OCI-LY1 (cell line): ENCODE data around the gene TOP1.
A peak's percentile ranks its signal among the peaks of the same experiment; 100 is the strongest.

Experiments used
- H2AFZ ChIP-seq: fragments of 200-600 bp; sonication (generic), shearing (Covaris generic); 2 replicates; pipeline ENCODE4 v1.6.0; 2014; ENCODE audit warnings: antibody characterized with exemption, mild to moderate bottlenecking, low read length
- H3F3A ChIP-seq: fragments of 200-600 bp; sonication (generic), shearing (Covaris generic); 2 replicates; pipeline ENCODE4 v1.6.0; 2014; ENCODE audit warnings: mild to moderate bottlenecking, antibody characterized with exemption, low read length, moderate library complexity; ENCODE audit not compliant: insufficient read depth
- H3K27ac ChIP-seq: fragments of 200-600 bp; sonication (generic); 2 replicates; pipeline ENCODE4 v1.5.1; 2014; ENCODE audit warnings: low read length, mixed run types, mild to moderate bottlenecking, low read depth; ENCODE audit not compliant: poor library complexity, severe bottlenecking
- H3K27me3 ChIP-seq: fragments of 200-600 bp; sonication (generic); 2 replicates; pipeline ENCODE4 v1.6.0; 2014; ENCODE audit warnings: antibody characterized with exemption, mild to moderate bottlenecking, low read length, moderate library complexity; ENCODE audit not compliant: insufficient read depth
- H3K36me3 ChIP-seq: fragments of 200-600 bp; sonication (generic); 2 replicates; pipeline ENCODE4 v1.6.1; 2014; ENCODE audit warnings: mild to moderate bottlenecking, antibody characterized with exemption, low read length, moderate library complexity, mixed read lengths; ENCODE audit not compliant: insufficient read depth
- H3K4me1 ChIP-seq: fragments of 200-600 bp; sonication (generic); 2 replicates; pipeline ENCODE4 v1.5.1; 2014; ENCODE audit warnings: mild to moderate bottlenecking, low read length, moderate library complexity; ENCODE audit not compliant: insufficient read depth, severe bottlenecking
- H3K4me2 ChIP-seq: fragments of 200-600 bp; sonication (generic), shearing (Covaris generic); 2 replicates; pipeline ENCODE4 v1.6.1; 2014; ENCODE audit warnings: low read length
- H3K4me3 ChIP-seq: fragments of 200-600 bp; sonication (generic); 2 replicates; pipeline ENCODE4 v1.5.1; 2014; ENCODE audit warnings: low read length, low read depth, mild to moderate bottlenecking, mixed read lengths; ENCODE audit not compliant: poor library complexity, severe bottlenecking
- H3K79me2 ChIP-seq: fragments of 200-600 bp; shearing (Covaris generic); 2 replicates; pipeline ENCODE4 v1.6.1; 2016; ENCODE audit warnings: mixed run types, low read length, mixed read lengths; ENCODE audit not compliant: insufficient read depth
- H3K9ac ChIP-seq: fragments of 200-600 bp; sonication (generic), shearing (Covaris generic); 2 replicates; pipeline ENCODE4 v1.6.1; 2014; ENCODE audit warnings: mild to moderate bottlenecking, low read length, mixed read lengths
- H3K9me2 ChIP-seq: fragments of 200-600 bp; sonication (generic), shearing (Covaris generic); 2 replicates; pipeline ENCODE4 v1.6.1; 2014; ENCODE audit warnings: low read depth, mild to moderate bottlenecking, low read length, mixed read lengths
- H3K9me3 ChIP-seq: fragments of 200-600 bp; shearing (Covaris generic); 2 replicates; pipeline ENCODE4 v1.6.1; 2014; ENCODE audit warnings: low read length, mixed read lengths
- H4K20me1 ChIP-seq: fragments of 200-600 bp; sonication (generic), shearing (Covaris generic); 2 replicates; pipeline ENCODE4 v1.6.0; 2016; ENCODE audit warnings: mild to moderate bottlenecking, low read length; ENCODE audit not compliant: insufficient read depth
- EZH2 ChIP-seq: fragments of 200-600 bp; sonication (generic), shearing (Covaris generic); IDR thresholded peaks from 2 replicates; pipeline ENCODE4 v1.8.0; 2017; ENCODE audit warnings: borderline replicate concordance, mixed run types, mild to moderate bottlenecking, antibody characterized with exemption, low read length, moderate library complexity, mixed read lengths
- TF ChIP-seq, protein P1 (sequence below): fragments of 200-600 bp; sonication (generic), shearing (Covaris generic); IDR thresholded peaks from 2 replicates; pipeline ENCODE4 v1.5.1; 2017; ENCODE audit warnings: mild to moderate bottlenecking, antibody characterized with exemption, low read length, moderate library complexity, mixed read lengths

Gene TOP1

DNA sequence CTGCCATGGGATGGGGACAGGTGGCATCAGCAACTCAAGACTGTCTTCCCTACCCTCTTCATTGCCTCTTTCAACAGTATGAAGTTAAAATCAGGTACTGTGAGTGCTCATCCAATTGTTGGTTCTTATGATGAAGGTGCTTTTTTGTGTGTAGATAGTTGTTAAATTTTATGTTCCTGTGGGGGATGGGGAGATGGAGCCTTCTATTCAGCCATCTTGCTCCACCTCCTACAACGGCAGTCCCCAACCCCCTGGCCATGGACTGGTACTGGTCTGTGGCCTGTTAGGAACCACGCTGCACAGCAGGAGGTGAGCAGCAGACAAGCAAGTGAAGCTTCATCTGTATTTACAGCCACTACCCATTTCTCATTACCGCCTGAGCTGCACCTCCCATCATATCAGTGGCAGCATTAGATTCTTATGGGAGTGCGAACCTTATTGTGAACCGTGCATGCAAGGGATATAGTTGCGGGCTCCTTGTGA, 47.8 kb upstream of the TOP1 start:
- Histone ChIP-seq H3K4me2 (no peak overlapping the region), H3K27ac (no peak overlapping the region), H3K79me2 (no peaks in the 10 kb centered on the region), H3K9ac (no peak overlapping the region), H2AFZ (no peak overlapping the region), H3K4me3 (no peak overlapping the region), H3K9me2 (no peaks in the 10 kb centered on the region), H3K36me3 (no peaks in the 10 kb centered on the region), H3F3A (no peaks in the 10 kb centered on the region), H3K4me1 (peaks cover 23% of the 10 kb centered on the region), H3K9me3 (0 out of 2 replicates have a peak, but pooled peaks cover 5% of the 10 kb centered on the region), H3K27me3 (no peaks in the 10 kb centered on the region), H4K20me1 (no peaks in the 10 kb centered on the region)
- TF ChIP-seq, protein P1, sequence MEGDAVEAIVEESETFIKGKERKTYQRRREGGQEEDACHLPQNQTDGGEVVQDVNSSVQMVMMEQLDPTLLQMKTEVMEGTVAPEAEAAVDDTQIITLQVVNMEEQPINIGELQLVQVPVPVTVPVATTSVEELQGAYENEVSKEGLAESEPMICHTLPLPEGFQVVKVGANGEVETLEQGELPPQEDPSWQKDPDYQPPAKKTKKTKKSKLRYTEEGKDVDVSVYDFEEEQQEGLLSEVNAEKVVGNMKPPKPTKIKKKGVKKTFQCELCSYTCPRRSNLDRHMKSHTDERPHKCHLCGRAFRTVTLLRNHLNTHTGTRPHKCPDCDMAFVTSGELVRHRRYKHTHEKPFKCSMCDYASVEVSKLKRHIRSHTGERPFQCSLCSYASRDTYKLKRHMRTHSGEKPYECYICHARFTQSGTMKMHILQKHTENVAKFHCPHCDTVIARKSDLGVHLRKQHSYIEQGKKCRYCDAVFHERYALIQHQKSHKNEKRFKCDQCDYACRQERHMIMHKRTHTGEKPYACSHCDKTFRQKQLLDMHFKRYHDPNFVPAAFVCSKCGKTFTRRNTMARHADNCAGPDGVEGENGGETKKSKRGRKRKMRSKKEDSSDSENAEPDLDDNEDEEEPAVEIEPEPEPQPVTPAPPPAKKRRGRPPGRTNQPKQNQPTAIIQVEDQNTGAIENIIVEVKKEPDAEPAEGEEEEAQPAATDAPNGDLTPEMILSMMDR: no peak
- TF ChIP-seq EZH2: no peak

DNA sequence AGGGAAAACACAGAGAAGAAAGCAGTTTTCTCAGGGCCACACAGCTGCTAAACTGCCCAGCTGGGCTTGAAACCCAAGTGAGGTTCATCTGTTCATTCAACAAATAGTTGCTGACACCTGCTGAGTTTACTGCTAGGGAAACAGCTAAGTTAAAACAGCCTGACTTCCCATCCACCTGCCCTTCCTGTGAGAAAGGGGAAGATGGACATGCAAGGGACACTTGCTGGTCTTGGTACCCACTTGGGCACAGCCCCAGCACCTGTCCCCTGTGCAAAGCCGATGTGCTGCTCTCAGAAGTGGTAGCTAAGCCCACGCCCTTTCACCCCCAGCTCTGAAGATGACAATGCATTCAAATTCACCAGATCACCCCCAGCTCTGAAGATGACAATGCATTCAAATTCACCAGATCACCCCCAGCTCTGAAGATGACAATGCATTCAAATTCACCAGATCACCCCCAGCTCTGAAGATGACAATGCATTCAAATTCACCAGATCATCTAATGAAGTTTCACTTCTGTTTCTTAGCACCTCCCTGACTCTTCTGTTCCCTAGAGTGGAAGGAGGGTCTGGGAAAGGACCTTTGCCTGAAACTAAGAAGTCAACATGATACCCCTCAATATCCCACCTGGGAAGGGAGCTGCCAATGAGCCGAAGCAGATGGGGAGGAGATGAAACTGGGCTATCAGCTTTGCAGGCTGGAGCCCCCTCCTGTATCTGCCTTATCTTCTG, 46.0 kb upstream of the TOP1 start:
- no peaks in the 10 kb centered on the region for H3K36me3 ChIP-seq
- no peak overlapping the region for H2AFZ ChIP-seq
- H3K27me3 ChIP-seq: no peaks in the 10 kb centered on the region
- no peak overlapping the region for H3K4me2 ChIP-seq
- 0 out of 2 replicates have a peak, but pooled peaks cover 5% of the 10 kb centered on the region for H3K9me3 ChIP-seq
- H3K4me1 ChIP-seq: peaks cover 36% of the 10 kb centered on the region
- H3K4me3 ChIP-seq: no peak overlapping the region
- no peaks in the 10 kb centered on the region for H4K20me1 ChIP-seq
- no peaks in the 10 kb centered on the region for H3F3A ChIP-seq
- TF ChIP-seq EZH2: no peak
- no peak overlapping the region for H3K9ac ChIP-seq
- peak overlapping the region; percentile 40 for H3K27ac ChIP-seq
- no peaks in the 10 kb centered on the region for H3K9me2 ChIP-seq
- no peaks in the 10 kb centered on the region for H3K79me2 ChIP-seq

DNA sequence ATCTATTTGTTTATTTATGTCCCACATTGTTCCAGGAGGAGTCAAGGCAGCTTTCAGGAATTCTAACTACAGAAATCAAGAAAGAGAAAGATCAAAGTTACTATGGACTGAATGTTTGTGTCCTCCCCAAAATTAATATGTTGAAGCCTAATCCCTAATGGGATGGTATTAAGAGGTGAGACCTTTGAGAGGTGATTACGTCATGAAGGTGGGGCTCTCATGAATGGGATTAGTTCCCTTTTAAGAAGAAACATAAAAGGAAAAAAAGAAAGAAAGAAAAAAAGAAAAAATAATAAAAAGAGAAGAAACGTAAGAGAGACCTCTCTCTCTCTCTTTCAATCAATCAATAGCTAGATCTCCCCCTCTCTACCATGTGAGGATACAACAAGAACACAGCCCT, 44.7 kb upstream of the TOP1 start:
- Histone ChIP-seq H3K9me3 (no peaks in the 10 kb centered on the region), H4K20me1 (no peaks in the 10 kb centered on the region), H3K36me3 (no peaks in the 10 kb centered on the region), H3K9me2 (no peaks in the 10 kb centered on the region), H2AFZ (no peak overlapping the region), H3K27ac (no peak overlapping the region), H3K4me2 (no peak overlapping the region), H3K4me1 (peaks cover 36% of the 10 kb centered on the region), H3K27me3 (no peaks in the 10 kb centered on the region), H3F3A (no peaks in the 10 kb centered on the region), H3K79me2 (no peaks in the 10 kb centered on the region), H3K9ac (no peak overlapping the region), H3K4me3 (no peak overlapping the region)
- no peak for TF ChIP-seq EZH2
- TF ChIP-seq, protein P1: no peak

DNA sequence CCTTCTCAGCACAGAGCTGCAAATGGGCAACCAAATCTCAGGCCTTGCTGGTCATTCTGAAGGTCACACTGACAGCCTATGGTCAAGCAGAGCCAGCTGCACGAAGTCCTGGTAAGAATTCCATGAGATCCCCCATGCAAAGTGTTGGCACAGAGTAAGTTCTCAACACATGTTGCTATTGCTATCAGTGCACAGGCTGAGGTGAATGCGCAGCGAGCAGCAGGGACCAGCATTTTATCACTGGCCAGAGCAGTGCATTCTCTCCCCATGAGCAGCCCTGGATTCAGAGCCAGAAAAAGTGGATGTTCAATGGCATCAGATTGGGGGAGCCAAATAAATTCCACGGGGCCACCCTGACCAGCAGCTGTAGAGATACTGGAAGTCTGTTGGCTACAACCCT, 44.1 kb upstream of the TOP1 start:
- Histone ChIP-seq H3K27me3 (no peaks in the 10 kb centered on the region), H3K27ac (no peak overlapping the region), H4K20me1 (no peaks in the 10 kb centered on the region), H3K79me2 (no peaks in the 10 kb centered on the region), H3F3A (no peaks in the 10 kb centered on the region), H3K4me2 (no peak overlapping the region), H2AFZ (no peak overlapping the region), H3K9me2 (no peaks in the 10 kb centered on the region), H3K4me3 (no peak overlapping the region), H3K36me3 (no peaks in the 10 kb centered on the region), H3K9ac (no peak overlapping the region), H3K4me1 (peaks cover 37% of the 10 kb centered on the region), H3K9me3 (no peaks in the 10 kb centered on the region)
- no peak for TF ChIP-seq EZH2
- TF ChIP-seq, protein P1: no peak
